K562 (cell line): Measurements from ENCODE around the gene TTYH2. TPM values are rescaled to one million over a fixed set of nuclear protein-coding genes. Genes with fewer than 3 reads are reported as not detected.
A peak's percentile ranks its signal among the peaks of the same experiment; 100 is the strongest.

ENCODE experiments used
- ATAC-seq: fragments of 200-7000 bp; cut with Tn5 transposase; 3 replicates; pipeline ENCODE4 v1.9.1; 2020; ENCODE audit warnings: moderate library complexity
- BruUV-seq: library from RNA; stranded (reverse); fragments of 400-500 nt; replicated peaks from 2 replicates; lab custom pipeline; 2021; lab: Mats Ljungman, UMichigan
- CTCF ChIA-PET: fragments of 300-600 bp; formaldehyde crosslinking; extraction: SDS; loops from one replicate; lab custom pipeline; 2021; ENCODE audit warnings: low intra/inter-chr PET ratio; lab: Yijun Ruan, JAX
- POLR2A ChIA-PET: fragments of 300-600, 350-650 bp; sonication (Branson Sonifier 250); formaldehyde crosslinking; extraction: SDS; loops from one replicate; lab custom pipeline; 2021; ENCODE audit warnings: antibody characterized with exemption, inconsistent platforms; lab: Yijun Ruan, JAX
- DNase-seq, 4 experiments: peaks; one replicate each; pipeline versions ENCODE4 v3.0.0 to v3.0.0-alpha.2; 2011 to 2018; ENCODE audit warnings: low spot score in 3 of 4, mixed read lengths in 3 of 4; ENCODE audit errors: extremely low read depth in 1 of 4
- FAIRE-seq: peaks from 2 replicates; lab custom pipeline; 2011; peaks lifted over from hg19 to GRCh38; lab: Jason Lieb, UNC
- H2AFZ ChIP-seq: 2 replicates; pipeline ENCODE4 v1.6.0; 2011; ENCODE audit warnings: low read depth, low read length, control low read depth, inconsistent platforms
- H3K27ac ChIP-seq: fragments of 200-600 bp; 3 replicates; pipeline ENCODE4 v1.8.0; 2011; ENCODE audit warnings: low read depth, mild to moderate bottlenecking, control low read depth, inconsistent platforms, low read length, moderate library complexity, mixed read lengths; ENCODE audit errors: extremely low read depth
- H3K27me3 ChIP-seq, 2 experiments: fragments of 300-600 bp in 1 of 2; 2 replicates in 1 of 2; 3 replicates in 1 of 2; pipeline versions ENCODE4 v1.6.0 to v1.8.0; 2011; ENCODE audit warnings: inconsistent platforms in 2 of 2, low read length in 2 of 2, mild to moderate bottlenecking in 1 of 2, mixed read lengths in 1 of 2, moderate library complexity in 1 of 2; ENCODE audit not compliant: control insufficient read depth in 2 of 2, insufficient read depth in 2 of 2
- H3K36me3 ChIP-seq: fragments of 300-600 bp; 3 replicates; pipeline ENCODE4 v1.8.0; 2011; ENCODE audit warnings: mild to moderate bottlenecking, low read length, inconsistent platforms; ENCODE audit not compliant: control insufficient read depth, insufficient read depth
- H3K4me1 ChIP-seq, 2 experiments: fragments of 200-600 bp in 1 of 2; replicated peaks in 1 of 2; 2 replicates in 1 of 2; 3 replicates in 1 of 2; pipeline versions ENCODE4 v1.5.1 to v1.8.0; 2011; ENCODE audit warnings: inconsistent platforms in 2 of 2, low read length in 2 of 2, mild to moderate bottlenecking in 1 of 2, mixed read lengths in 1 of 2, moderate library complexity in 1 of 2; ENCODE audit not compliant: control insufficient read depth in 2 of 2, insufficient read depth in 2 of 2
- H3K4me2 ChIP-seq: 2 replicates; pipeline ENCODE4 v1.6.1; 2011; ENCODE audit warnings: low read length, control low read depth, inconsistent platforms, mixed read lengths; ENCODE audit not compliant: insufficient read depth
- H3K4me3 ChIP-seq: fragments of 200-600 bp; sonication (generic), shearing (Covaris generic); 2 replicates; pipeline ENCODE4 v1.5.1; 2016; ENCODE audit warnings: control low read depth, inconsistent platforms
- H3K79me2 ChIP-seq: fragments of 200-600 bp; 3 replicates; pipeline ENCODE4 v1.8.0; 2011; ENCODE audit warnings: low read length, inconsistent platforms; ENCODE audit not compliant: control insufficient read depth, insufficient read depth
- H3K9ac ChIP-seq, 2 experiments: 2 replicates each; pipeline versions ENCODE4 v1.6.0 to v1.6.1; 2011; ENCODE audit warnings: low read depth in 2 of 2, low read length in 2 of 2, control low read depth in 1 of 2, inconsistent platforms in 1 of 2, mild to moderate bottlenecking in 1 of 2, mixed read lengths in 1 of 2; ENCODE audit not compliant: insufficient read depth in 1 of 2
- H3K9me1 ChIP-seq: one replicate; pipeline ENCODE4 v1.6.0; 2011; ENCODE audit warnings: inconsistent platforms, mild to moderate bottlenecking, low read length, moderate library complexity; ENCODE audit not compliant: control insufficient read depth, insufficient read depth
- H3K9me3 ChIP-seq: replicated peaks from 2 replicates; pipeline ENCODE4 v1.5.1; 2011; ENCODE audit warnings: low read depth, low read length, inconsistent platforms; ENCODE audit not compliant: control insufficient read depth, insufficient read depth
- H4K20me1 ChIP-seq: replicated peaks from 2 replicates; pipeline ENCODE4 v1.6.1; 2011; ENCODE audit warnings: low read length, inconsistent platforms, mixed read lengths; ENCODE audit not compliant: control insufficient read depth, insufficient read depth
- CXXC5 ChIP-seq: fragments of 250-450 bp; sonication (Bioruptor Pico); IDR thresholded peaks from 2 replicates; pipeline ENCODE4 v1.8.0; 2022; ENCODE audit warnings: inconsistent platforms, mild to moderate bottlenecking, moderate library complexity
- FOXK1 ChIP-seq: sonication (generic); formaldehyde crosslinking; IDR thresholded peaks from 2 replicates; pipeline ENCODE4 v1.8.0; 2022; ENCODE audit warnings: missing genetic modification reagents, mild to moderate bottlenecking, borderline replicate concordance
- GABPB1 ChIP-seq: sonication (generic); formaldehyde crosslinking; IDR thresholded peaks from 2 replicates; pipeline ENCODE4 v1.8.0; 2022; ENCODE audit warnings: mild to moderate bottlenecking, missing genetic modification reagents
- MAX ChIP-seq: sonication (generic); formaldehyde crosslinking; IDR thresholded peaks from 2 replicates; pipeline ENCODE4 v1.9.0; 2022; ENCODE audit warnings: mild to moderate bottlenecking, missing genetic modification reagents
- RREB1 ChIP-seq: fragments of 250-450 bp; sonication (Bioruptor Pico); IDR thresholded peaks from 2 replicates; pipeline ENCODE4 v1.4.0; 2020
- SPI1 ChIP-seq: IDR thresholded peaks from 2 replicates; pipeline ENCODE4 v1.6.1; 2011; ENCODE audit warnings: low read depth, low read length, control low read depth, borderline replicate concordance
- TAF15 ChIP-seq: fragments of 200-400 bp; formaldehyde crosslinking; IDR thresholded peaks from 2 replicates; pipeline ENCODE4 v1.6.1; 2017; ENCODE audit warnings: mild to moderate bottlenecking, low read depth, low read length, moderate library complexity
- ZKSCAN1 ChIP-seq: fragments of 150-350 bp; IDR thresholded peaks from 2 replicates; pipeline ENCODE4 v1.6.1; 2016; ENCODE audit warnings: low read depth, low read length
- ZNF395 ChIP-seq: fragments of 200-800 bp; sonication (Bioruptor generic); IDR thresholded peaks from 2 replicates; pipeline ENCODE4 v1.6.1; 2017; ENCODE audit warnings: missing genetic modification characterization, missing compliant biosample characterization
- ZNF444 ChIP-seq: fragments of 250-450 bp; sonication (Bioruptor Pico); IDR thresholded peaks from 2 replicates; pipeline ENCODE4 v1.4.0; 2020; ENCODE audit warnings: mild to moderate bottlenecking, moderate library complexity
- ZNF830 ChIP-seq: fragments of 250-450 bp; sonication (Bioruptor Pico); IDR thresholded peaks from 2 replicates; pipeline ENCODE4 v1.5.0; 2021; ENCODE audit warnings: mild to moderate bottlenecking
- WGBS: fragments of 100-300 bp; shearing (Covaris generic); methylation state at CpG from one replicate; pipeline ENCODE4 v1.1.6; 2016; ENCODE audit warnings: low coverage, mixed read lengths; ENCODE audit not compliant: insufficient coverage; ENCODE audit errors: missing lambda C conversion rate; 5-methylcytosine and 5-hydroxymethylcytosine counted together
- in situ Hi-C: fragments of 300-500 bp; cut with MboI; formaldehyde crosslinking; loops from 4 replicates; pipeline ENCODE4 v1.15.0; 2018; ENCODE audit warnings: inconsistent platforms, mixed read lengths
- intact Hi-C: fragments of 100-400 bp; cut with micrococcal nuclease; formaldehyde crosslinking; loops from 2 replicates; pipeline ENCODE4 v1.14.2; 2022
- polyA plus RNA-seq, 8 experiments: library from polyadenylated mRNA; depleted of rRNA in 4 of 8; stranded (reverse) in 5 of 8; unstranded in 3 of 8; fragments of >200 nt; fragmentation: Nextera tagmentation in 2 of 8; fragmentation: Illumina TruSeq in 1 of 8; extraction: Ambion mirVana in 2 of 8; extraction: Trizol in 1 of 8; gene quantifications; 2 replicates each; pipeline versions ENCODE4 v1.2.1 to v1.2.3, GENCODE V29; 2011 to 2014; ENCODE audit warnings: inconsistent platforms in 1 of 8, missing spikeins in 1 of 8
- total RNA-seq, 7 experiments: library from RNA; depleted of rRNA in 6 of 7; stranded (reverse); fragments of >200 nt in 6 of 7; fragmentation: Illumina TruSeq in 2 of 7; extraction: Trizol in 2 of 7; gene quantifications; 2 replicates each; pipeline versions ENCODE4 v1.2.1 to v1.2.3, GENCODE V29; 2011 to 2021; ENCODE audit warnings: low replicate concordance in 1 of 7

The TTYH2 gene
- total and polyA plus RNA-seq, 9 of the 15 experiments (the other 6 are each of a cell fraction or from before 2014, with no cell fraction given): 0.03 to 2.0 (median 0.91) TPM

- 0 out of 2 replicates have a peak, but pooled peaks have one; percentile 5 for TF ChIP-seq MAX (CRISPR knock-in tag)
- TF ChIP-seq ZNF444 (CRISPR knock-in tag): no peak
- peak; percentile 13; the same call in 1 of the 2 replicates for TF ChIP-seq CXXC5 (CRISPR knock-in tag)
- TF ChIP-seq FOXK1 (CRISPR knock-in tag): 0 out of 2 replicates have a peak, but pooled peaks have one; percentile 19
- peak; percentile 28; the same call in 1 of the 2 replicates for TF ChIP-seq ZKSCAN1
- TF ChIP-seq TAF15: 0 out of 2 replicates have a peak, but pooled peaks have one; percentile 77
These were observed 1.0 kb upstream of the TTYH2 start (continued) for GRCh38 chr17:74212209-74212912.

GRCh38 chr17:74213861-74214391, 555 bp downstream of the TTYH2 start:
- H3K9me3 ChIP-seq: no peaks in the 10 kb centered on the region
- DNase-seq (no peak), FAIRE-seq (no peak), ATAC-seq (no peak)
- H3K9ac ChIP-seq: peak overlapping the region in 1 of 2 experiments; percentile 91; a peak in 2 of 4 replicates
- 26% methylated on average over 16 of the region's 33 CpGs for WGBS
- H3K9me1 ChIP-seq: no peaks in the 10 kb centered on the region
- ChIA-PET CTCF (interaction anchor here (0.7 kb wide), 1 partner anchor 709 kb away, joined by 3 read pairs; no protein-coding TSS in a partner anchor), POLR2A (interaction anchor here (0.9 to 2.0 kb wide), 6 partner anchors 11 to 122 kb away, joined by 3 to 13 read pairs (median 4); no protein-coding TSS in a partner anchor)
- peaks cover 31% of the 10 kb centered on the region for H4K20me1 ChIP-seq
- no peak overlapping the region for H3K27ac ChIP-seq
- in situ Hi-C loops (loop anchor here (5.0 kb wide), 1 partner anchor 138 kb away; no protein-coding TSS in a partner anchor), intact Hi-C loops (loop anchor here (5.0 kb wide), 2 partner anchors 68 to 148 kb away; partner anchors contain the start of gene BTBD17)
- peaks cover 30 to 43% of the 10 kb centered on the region in 2 experiments for H3K4me1 ChIP-seq
- H3K27me3 ChIP-seq: no peaks in the 10 kb centered on the region
- no peak for TF ChIP-seq ZNF395
- 0 out of 2 replicates have a peak, but pooled peaks have one; percentile 9 for TF ChIP-seq GABPB1 (CRISPR knock-in tag)
- peak; percentile 60; the same call in 1 of the 2 replicates for TF ChIP-seq SPI1
- 0 out of 2 replicates have a peak, but pooled peaks have one; percentile 55 for TF ChIP-seq ZNF830 (CRISPR knock-in tag)
- no peak for TF ChIP-seq RREB1 (CRISPR knock-in tag)
- H3K36me3 ChIP-seq: peaks cover 24% of the 10 kb centered on the region
- no peaks in the 10 kb centered on the region for H3K79me2 ChIP-seq
- H2AFZ ChIP-seq: peak overlapping the region; percentile 75; the same call in 1 of the 2 replicates
- peak overlapping the region; percentile 65 for H3K4me2 ChIP-seq
- peak overlapping the region; percentile 40 for H3K4me3 ChIP-seq
- BruUV-seq: no TSS peak
